GM12878 (cell line): ENCODE data around the gene ALKBH1.

Experiments
- CHD2 ChIP-seq: IDR thresholded peaks from 2 replicates; pipeline ENCODE4 v1.6.1; 2011; ENCODE audit warnings: low read depth, low read length, improper control_type of control experiment, borderline replicate concordance
- CHD4 ChIP-seq: fragments of 200-600 bp; sonication (generic); IDR thresholded peaks from 2 replicates; pipeline ENCODE4 v1.6.1; 2016; ENCODE audit warnings: mild to moderate bottlenecking
- CTCF ChIP-seq, 3 experiments: IDR thresholded peaks in 2 of 3; conservative IDR thresholded peaks in 1 of 3; 2 replicates each; pipeline ENCODE4 v1.5.1; 2011; ENCODE audit warnings: low read depth in 3 of 3, low read length in 3 of 3, mild to moderate bottlenecking in 3 of 3, control low read depth in 2 of 3, moderate library complexity in 2 of 3, inconsistent platforms in 1 of 3, mixed read lengths in 1 of 3; ENCODE audit not compliant: control insufficient read depth in 2 of 3, insufficient read depth in 1 of 3; ENCODE audit errors: extremely low read depth in 1 of 3
- GATAD2B ChIP-seq: fragments of 450-650 bp; conservative IDR thresholded peaks from 2 replicates; pipeline ENCODE4 v1.6.1; 2017; ENCODE audit warnings: low read depth, mild to moderate bottlenecking, moderate library complexity
- JUNB ChIP-seq: IDR thresholded peaks from 2 replicates; pipeline ENCODE4 v1.6.1; 2016; ENCODE audit warnings: antibody characterized with exemption, mild to moderate bottlenecking
- SMC3 ChIP-seq: IDR thresholded peaks from 2 replicates; pipeline ENCODE4 v1.6.1; 2011; ENCODE audit warnings: low read length, improper control_type of control experiment, borderline replicate concordance
- TAF1 ChIP-seq: IDR thresholded peaks from 2 replicates; pipeline ENCODE4 v1.6.1; 2011; ENCODE audit warnings: mild to moderate bottlenecking, low read depth, low read length, borderline replicate concordance
- ZNF274 ChIP-seq: IDR thresholded peaks from one replicate; pipeline ENCODE4 v1.8.0; 2011; ENCODE audit not compliant: insufficient read length, insufficient read depth

- TF ChIP-seq TAF1 (no peak), GATAD2B (no peak), SMC3 (no peak), JUNB (no peak), ZNF274 (no peak), CHD2 (no peak), CTCF (IDR thresholded peaks at IDR 0.05 in 2 of 3, conservative IDR thresholded peaks at IDR 0.05 in 1 of 3; ENCODE audit: control insufficient read depth in 2 of 3, extremely low read depth in 1 of 3, insufficient read depth in 1 of 3, low read depth in 3 of 3, low read length in 3 of 3) (no peak), CHD4 (no peak)
These were observed 50.5 kb downstream of the ALKBH1 start for GRCh38 chr14:77657280-77657679.
